HG03025 (cell line): ENCODE measurements around the gene SYT15.
"Not testable (repeated sequence)": the region's sequence is repeated elsewhere in the genome, so short reads cannot be mapped to it uniquely, and the experiment has no call there.

Experiments used
- ATAC-seq: cut with Tn5 transposase; IDR thresholded peaks from one replicate; pipeline ENCODE4 v1.9.1; 2021; ENCODE audit warnings: mild to moderate bottlenecking, moderate library complexity; ENCODE audit not compliant: unreplicated experiment, low FRiP score

The SYT15 gene

GRCh38 chr10:46640005-46640404, 61.1 kb downstream of the SYT15 start:
- not testable (repeated sequence) for ATAC-seq
